Mononuclear cell (primary cell): ENCODE measurements around the gene CLCN3. TPM values are rescaled to one million over a fixed set of nuclear protein-coding genes. Genes with fewer than 3 reads are reported as not detected.

Source experiments
- H3K27me3 ChIP-seq: 2 replicates; pipeline ENCODE4 v1.6.0; 2011; ENCODE audit warnings: low read length, control low read depth; ENCODE audit not compliant: insufficient read depth
- H3K4me1 ChIP-seq: 2 replicates; pipeline ENCODE4 v1.5.1; 2011; ENCODE audit warnings: mild to moderate bottlenecking, low read length, control low read depth; ENCODE audit not compliant: insufficient read depth
- H3K4me3 ChIP-seq: 2 replicates; pipeline ENCODE4 v1.5.1; 2011; ENCODE audit warnings: mild to moderate bottlenecking, low read length, moderate library complexity
- H3K9me3 ChIP-seq: 2 replicates; pipeline ENCODE4 v1.5.1; 2011; ENCODE audit warnings: low read depth, mild to moderate bottlenecking, control low read depth, low read length
- total RNA-seq: library from RNA; depleted of rRNA; stranded (reverse); fragments of >200 nt; gene quantifications from one replicate; pipeline ENCODE4 v1.2.3, GENCODE V29; 2012

Gene CLCN3
- total RNA-seq, 1 donor: 12.8 TPM

DNA sequence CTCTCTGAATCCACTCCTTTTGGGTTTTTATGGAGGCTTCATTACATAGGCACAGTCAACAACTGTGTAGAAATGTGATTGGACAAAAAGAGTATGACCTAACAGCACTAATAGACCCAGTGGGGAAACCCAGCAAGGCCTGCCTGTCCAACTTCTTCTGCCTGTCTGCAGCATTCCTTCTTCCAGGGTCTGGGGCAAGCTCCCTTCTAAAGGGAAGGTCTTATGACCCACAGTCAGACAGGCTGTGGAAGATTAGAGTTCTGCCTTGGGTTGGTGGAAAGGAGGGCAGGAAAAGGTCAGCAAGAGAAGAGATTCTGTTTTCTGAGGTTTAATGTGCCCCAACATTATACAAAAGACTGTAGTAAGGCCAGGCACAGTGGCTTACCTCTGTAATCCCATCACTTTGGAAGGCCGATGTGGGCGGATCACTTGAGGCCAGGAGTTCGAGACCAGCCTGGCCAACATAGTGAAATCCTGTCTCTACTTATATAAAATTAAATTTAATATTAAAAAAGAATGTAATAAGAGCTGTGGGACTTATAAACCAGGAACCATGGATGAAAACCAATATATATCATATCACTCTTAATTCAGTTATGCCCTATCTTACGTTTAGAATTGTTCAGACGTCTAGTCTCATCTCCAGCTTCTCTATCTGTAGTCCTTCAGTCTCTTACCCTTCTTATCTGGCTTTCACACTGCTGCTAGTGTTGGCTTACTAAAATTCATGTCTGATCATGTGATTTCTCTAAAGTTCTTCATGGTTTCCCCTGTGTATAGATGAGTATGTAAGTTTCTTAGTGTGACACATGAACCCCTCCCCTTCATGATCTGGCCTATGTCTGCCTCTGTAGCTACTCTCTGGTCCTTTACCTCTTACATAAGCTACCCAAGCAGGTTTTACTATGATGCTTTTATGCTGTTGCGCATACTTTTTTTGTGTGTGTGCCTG is 6.2 kb downstream of the CLCN3 start:
- Histone ChIP-seq H3K27me3 (no peaks in the 10 kb centered on the region), H3K4me1 (peaks cover 16% of the 10 kb centered on the region), H3K4me3 (no peak overlapping the region), H3K9me3 (no peaks in the 10 kb centered on the region)

DNA sequence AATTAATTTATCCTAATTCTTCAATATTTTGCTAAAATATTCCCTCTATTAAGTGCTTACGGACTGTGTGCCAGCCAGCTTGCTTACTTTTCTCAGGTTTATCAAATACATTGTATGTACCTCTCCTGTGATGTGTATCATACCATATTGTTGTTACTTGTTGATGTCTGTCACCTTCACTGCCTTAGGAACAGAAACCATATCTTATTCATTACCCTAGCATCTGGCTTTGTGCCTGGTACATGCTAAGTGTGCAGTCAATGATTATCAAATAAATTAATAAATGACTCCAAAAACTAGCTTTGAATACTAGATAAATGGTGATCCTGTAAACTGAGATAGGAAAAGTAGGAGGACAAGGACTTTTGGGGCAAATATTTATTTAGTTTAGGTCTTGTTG is 6.9 kb downstream of the CLCN3 start:
- no peaks in the 10 kb centered on the region for H3K9me3 ChIP-seq
- H3K27me3 ChIP-seq: no peaks in the 10 kb centered on the region
- no peak overlapping the region for H3K4me3 ChIP-seq
- peaks cover 9% of the 10 kb centered on the region for H3K4me1 ChIP-seq

DNA sequence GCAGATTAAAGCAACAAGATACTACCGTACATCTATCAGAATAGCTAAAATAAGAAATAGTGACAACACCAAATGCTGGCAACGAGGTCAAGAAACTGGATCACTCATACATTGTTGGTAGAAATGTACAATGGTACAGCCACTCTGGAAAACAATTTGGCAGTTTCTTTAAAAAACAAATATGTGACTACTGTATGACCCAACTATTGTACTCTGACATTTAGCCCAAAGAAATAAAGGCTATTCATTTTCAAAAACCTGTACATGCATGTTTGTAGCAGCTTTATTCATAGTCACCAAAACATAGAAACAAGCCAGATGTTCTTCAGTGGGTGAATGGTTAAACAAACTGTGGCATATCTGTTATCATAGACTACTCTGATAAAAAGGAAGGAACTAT is 8.2 kb downstream of the CLCN3 start:
- no peak overlapping the region for H3K4me3 ChIP-seq
- no peaks in the 10 kb centered on the region for H3K27me3 ChIP-seq
- H3K4me1 ChIP-seq: peaks cover 5% of the 10 kb centered on the region
- no peaks in the 10 kb centered on the region for H3K9me3 ChIP-seq

DNA sequence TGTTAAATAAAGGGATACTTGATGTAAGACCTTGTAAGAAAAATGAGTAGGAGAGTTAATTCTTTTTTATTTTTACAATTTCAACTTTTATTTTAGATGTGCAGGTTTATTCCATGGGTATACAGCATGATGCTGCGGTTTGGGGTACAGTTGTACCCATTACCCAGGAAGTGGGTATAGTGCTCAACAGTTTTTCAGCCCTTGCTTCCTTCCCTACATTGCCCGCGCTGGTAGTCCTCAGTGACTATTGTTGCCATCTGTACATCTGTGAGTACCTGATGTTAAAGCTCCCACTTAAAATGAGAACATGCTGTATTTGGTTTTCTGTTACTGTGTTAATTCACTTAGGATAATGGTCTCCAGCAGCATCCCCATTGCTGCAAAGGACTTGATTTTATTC is 9.7 kb downstream of the CLCN3 start:
- H3K27me3 ChIP-seq: no peaks in the 10 kb centered on the region
- peaks cover 3% of the 10 kb centered on the region for H3K4me1 ChIP-seq
- H3K4me3 ChIP-seq: no peak overlapping the region
- H3K9me3 ChIP-seq: no peaks in the 10 kb centered on the region

DNA sequence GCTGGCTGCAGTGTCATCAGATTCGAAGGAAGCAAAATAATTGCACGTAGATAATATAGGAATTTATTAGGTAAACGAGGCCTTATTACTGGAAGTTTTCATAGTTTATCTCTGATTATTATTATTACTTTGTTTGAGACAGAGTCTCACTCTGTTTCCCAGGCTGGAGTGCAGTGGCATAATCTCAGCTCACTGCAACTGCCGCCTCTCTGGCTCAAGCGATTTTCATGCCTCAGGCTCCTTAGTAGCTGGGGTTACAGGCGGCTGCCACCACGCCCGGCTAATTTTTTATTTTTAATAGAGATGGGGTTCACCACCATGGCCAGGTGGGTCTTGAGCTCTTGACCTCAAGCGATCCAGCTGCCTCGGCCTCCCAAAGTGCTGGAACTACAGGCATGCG is 12.5 kb downstream of the CLCN3 start:
- Histone ChIP-seq H3K4me3 (no peak overlapping the region), H3K27me3 (no peaks in the 10 kb centered on the region), H3K9me3 (no peaks in the 10 kb centered on the region), H3K4me1 (no peaks in the 10 kb centered on the region)

DNA sequence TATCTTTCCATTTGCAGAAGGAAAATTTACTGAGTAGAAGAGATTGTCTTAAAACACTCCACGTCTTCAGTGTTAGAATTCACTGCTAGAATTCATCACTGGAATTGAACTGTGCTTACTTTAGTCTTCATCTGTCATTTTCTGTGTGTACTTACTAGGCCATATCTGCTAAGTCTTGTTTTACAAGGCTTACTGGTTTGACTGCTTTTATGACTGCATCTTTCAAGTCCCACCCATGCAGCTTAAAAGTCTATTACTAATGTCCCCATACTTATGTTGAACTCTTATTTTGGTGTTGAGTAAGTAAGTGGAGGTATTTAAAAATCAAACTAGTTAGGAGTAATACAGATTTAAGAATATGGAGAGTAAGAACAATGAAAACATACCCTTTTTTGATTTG is 14.6 kb downstream of the CLCN3 start:
- Histone ChIP-seq H3K9me3 (no peaks in the 10 kb centered on the region), H3K27me3 (no peaks in the 10 kb centered on the region), H3K4me3 (no peak overlapping the region), H3K4me1 (no peaks in the 10 kb centered on the region)

DNA sequence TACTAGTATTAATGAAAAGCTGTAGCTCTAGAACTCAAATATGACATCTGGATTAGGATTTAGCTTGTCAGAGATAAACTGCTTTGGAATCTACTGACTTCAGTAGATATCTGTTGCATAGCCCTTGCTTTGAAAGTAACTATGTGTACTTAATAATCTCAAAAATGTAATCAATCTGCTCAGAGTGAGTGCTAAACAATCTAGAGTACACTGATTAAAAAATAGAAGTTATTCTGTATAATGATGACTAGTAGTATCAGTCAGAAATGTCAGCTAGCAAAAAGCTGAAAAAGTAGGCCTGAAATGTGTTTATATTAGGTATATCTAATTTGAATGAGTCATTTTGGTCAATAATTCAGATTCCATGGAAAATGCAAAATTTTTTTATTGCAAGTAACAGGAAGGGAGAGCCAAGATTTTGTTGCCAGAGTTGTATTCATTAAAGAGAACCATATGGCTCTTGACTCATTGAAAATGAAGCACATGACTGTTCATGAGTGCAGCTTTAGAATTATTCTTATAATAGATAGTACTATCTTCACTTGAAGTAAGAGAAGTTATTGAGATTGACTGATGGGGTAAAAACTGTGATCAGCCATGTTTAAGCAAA is 20.0 kb downstream of the CLCN3 start:
- no peak overlapping the region for H3K4me3 ChIP-seq
- H3K9me3 ChIP-seq: no peaks in the 10 kb centered on the region
- no peaks in the 10 kb centered on the region for H3K27me3 ChIP-seq
- H3K4me1 ChIP-seq: no peaks in the 10 kb centered on the region

DNA sequence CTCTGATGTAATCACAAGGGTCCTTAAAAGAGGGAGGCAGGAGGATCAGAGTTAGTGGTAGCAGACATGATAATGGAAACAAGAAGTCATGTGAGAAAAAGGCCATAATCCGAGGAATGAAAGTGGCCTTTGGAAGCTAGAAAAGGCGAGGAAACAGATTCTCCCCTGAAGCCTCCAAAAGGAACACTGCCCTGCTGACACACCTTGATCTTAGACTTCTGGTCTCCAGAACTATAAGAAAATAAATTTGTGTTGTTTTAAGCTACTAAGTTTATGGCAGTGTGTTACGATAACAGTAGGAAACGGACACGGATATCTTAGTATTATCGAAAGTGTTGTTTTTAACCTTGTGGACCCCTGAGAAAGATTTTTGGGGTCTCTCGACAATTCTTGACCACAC is 24.4 kb downstream of the CLCN3 start:
- Histone ChIP-seq H3K9me3 (no peaks in the 10 kb centered on the region), H3K4me1 (no peaks in the 10 kb centered on the region), H3K4me3 (no peak overlapping the region), H3K27me3 (no peaks in the 10 kb centered on the region)

DNA sequence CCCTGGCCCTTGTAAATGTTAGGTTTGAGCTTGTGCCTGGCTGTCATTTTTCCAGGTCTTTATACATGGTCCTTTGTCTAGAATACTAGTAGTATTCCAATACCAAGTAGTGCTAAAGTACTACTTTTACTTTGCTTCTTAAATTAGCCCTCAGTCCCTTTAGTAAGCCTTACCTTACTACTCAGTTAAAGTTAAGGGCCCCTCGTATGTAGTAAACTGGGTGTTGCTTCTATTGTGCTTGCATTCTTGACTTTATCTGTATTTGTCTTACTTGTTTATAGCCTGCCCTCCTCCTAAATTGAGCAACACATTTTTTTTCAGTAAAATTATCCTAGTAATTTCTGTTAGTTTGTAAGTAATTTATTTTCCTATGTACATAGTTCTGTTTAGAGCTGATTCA is 25.2 kb downstream of the CLCN3 start:
- H3K4me1 ChIP-seq: no peaks in the 10 kb centered on the region
- H3K9me3 ChIP-seq: no peaks in the 10 kb centered on the region
- H3K27me3 ChIP-seq: no peaks in the 10 kb centered on the region
- no peak overlapping the region for H3K4me3 ChIP-seq

DNA sequence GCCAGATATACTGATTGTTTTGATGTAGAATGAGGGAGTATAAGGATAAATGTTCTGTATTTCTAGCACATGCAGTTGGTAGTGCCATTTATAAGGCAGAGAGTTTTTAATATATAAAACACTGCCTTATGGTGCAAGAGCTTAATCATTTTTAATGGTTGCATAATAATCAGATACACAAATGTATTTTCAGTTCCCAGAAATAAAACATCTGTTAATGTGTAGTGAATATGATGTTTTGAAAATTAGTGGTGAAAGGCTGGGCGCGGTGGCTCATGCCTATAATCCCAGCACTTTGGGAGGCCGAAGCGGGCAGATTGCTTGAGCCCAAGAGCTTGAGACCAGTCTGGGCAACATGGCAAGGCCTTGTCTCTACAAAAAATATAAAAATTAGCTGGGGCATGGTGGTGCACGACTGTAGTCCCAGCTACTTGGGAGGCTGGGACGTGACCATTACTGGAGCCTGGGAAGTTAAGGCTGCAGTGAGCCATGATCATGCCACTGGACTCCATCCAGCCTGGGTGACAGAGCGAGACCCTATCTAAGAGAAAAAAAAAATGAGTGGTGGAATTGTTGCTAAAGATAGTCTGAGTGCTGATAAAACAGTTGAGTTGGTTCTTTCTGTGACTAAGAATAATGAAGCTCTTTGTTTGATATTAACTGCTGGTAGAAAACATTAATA is 29.3 kb downstream of the CLCN3 start:
- no peak overlapping the region for H3K4me3 ChIP-seq

DNA sequence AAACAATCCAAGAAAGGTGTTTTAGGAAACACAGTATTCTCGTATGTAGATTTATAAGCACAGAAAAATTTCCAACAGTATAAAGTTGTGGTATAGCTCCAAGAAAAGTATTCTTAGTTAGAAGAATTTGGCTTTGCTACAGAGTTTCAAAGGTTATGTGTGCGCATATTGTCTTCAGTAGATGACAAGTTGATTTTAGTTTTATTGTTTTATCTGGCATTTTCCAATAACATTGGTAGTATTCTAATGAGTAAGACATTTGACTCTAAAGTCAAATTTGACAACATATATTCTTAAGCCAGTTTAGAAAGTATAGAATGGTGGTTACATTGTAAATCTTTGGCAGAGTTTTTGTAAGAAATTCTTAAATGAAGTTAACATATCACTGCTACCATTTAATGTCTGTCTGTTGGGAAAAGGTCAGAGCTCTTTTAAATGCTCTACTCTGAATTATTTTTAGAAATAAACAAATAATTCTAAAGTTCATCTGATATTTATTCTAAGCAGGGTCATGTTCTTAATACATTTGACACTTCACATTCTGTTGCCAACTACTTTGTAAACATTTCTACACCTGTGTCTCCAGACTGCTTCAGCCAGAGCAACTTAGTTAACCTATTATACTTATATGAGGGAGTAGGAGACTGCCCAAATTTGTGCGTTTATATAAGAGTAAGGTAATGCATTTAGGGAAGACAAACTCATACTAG is 30.0 kb downstream of the CLCN3 start:
- Histone ChIP-seq H3K27me3 (no peaks in the 10 kb centered on the region), H3K4me3 (no peak overlapping the region), H3K9me3 (no peaks in the 10 kb centered on the region), H3K4me1 (no peaks in the 10 kb centered on the region)

More for the DNA sequence above, 29.3 kb downstream of the CLCN3 start:
- H3K27me3 ChIP-seq: no peaks in the 10 kb centered on the region
- no peaks in the 10 kb centered on the region for H3K4me1 ChIP-seq
- H3K9me3 ChIP-seq: no peaks in the 10 kb centered on the region

DNA sequence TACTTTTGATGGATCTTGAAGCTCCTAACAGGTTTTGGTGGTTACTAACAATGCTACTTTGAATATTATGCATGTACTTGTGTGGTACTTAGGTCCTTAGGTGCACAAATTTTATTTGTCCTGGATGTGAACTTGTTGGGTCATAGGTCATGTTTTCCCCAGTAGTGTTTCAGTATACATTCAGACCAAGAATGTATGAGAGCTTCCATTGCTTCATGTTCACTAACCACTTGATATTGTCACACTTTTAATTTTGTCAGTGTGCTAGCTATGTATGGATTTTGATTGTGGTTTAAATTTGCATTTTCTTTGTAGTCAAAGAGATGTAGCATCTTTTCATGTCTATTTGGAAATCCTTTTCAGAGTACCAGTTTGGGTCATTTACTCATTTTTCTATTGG is 32.2 kb downstream of the CLCN3 start:
- H3K27me3 ChIP-seq: no peaks in the 10 kb centered on the region
- no peaks in the 10 kb centered on the region for H3K9me3 ChIP-seq
- H3K4me3 ChIP-seq: no peak overlapping the region
- no peaks in the 10 kb centered on the region for H3K4me1 ChIP-seq

DNA sequence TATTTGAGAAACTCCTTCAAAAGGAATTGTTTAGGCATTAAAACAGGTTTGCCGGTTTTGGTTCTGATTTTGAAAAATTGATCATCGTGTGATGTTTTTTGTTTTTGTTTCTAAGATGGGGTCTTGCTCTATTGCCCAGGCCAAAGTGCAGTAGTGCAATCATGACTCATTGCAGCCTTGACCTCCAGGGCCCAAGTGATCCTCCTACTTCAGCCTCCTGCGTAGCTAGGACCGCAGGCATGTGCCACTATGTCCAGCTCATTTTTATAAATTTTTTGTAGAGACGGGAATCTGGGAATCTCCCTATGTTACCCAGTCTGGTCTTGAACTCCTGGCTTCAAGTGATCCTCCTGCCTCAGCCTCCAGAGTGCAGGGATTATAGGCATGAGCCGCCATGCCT is 35.0 kb downstream of the CLCN3 start:
- no peaks in the 10 kb centered on the region for H3K27me3 ChIP-seq
- H3K4me3 ChIP-seq: no peak overlapping the region
- H3K4me1 ChIP-seq: peaks cover 6% of the 10 kb centered on the region
- H3K9me3 ChIP-seq: no peaks in the 10 kb centered on the region

DNA sequence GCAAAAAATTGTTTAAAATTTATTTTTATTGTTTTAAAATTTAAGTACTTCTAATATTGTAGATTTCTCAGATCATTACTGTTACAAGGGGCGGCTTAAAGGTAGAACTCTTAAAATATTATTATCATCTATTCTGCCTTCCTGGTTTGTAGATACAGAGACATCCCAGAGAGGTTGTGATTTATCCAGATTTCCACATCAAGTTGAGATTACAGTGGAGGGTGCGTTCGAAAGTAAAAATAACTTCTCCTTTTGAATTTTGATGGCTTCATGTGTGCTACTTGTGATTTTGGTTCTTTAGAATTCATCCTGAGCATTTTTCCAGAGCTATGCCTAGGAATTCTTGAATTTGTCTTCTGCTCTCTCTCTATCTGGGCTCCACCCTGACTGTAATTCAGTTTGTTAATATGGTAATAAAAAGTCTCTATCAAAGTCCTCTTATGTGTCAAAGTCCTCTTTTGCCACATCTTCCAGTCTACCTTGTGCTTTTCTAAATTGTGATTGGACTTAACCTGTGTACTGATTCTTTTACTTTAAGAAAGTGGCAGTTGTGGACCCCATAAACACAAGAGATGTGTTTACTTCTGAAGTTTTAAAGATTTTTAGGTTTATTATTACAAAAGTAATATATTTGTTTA is 37.2 kb downstream of the CLCN3 start:
- Histone ChIP-seq H3K9me3 (no peaks in the 10 kb centered on the region), H3K4me3 (no peak overlapping the region), H3K27me3 (no peaks in the 10 kb centered on the region), H3K4me1 (peaks cover 8% of the 10 kb centered on the region)
